ENCODE measurements around the gene DBNDD2.

Gene DBNDD2

GRCh38 chr20:45413479-45413878 is 5.4 kb downstream of the DBNDD2 start:
- in situ Hi-C loops (cut with HindIII; ENCODE audit: low sequenced_read_pairs), result no loop called here

GRCh38 chr20:45415822-45416637 is 7.9 kb downstream of the DBNDD2 start, which contains the start of gene PIGT:
TSS of gene PIGT (plus strand) at chr20:45416141. CDS start at chr20:45416157, 16 bp downstream.
- in situ Hi-C loops (cut with HindIII; ENCODE audit: low sequenced_read_pairs), result no loop called here

- in situ Hi-C loops (cut with HindIII; ENCODE audit: low sequenced_read_pairs), result no loop called here
Measured at GRCh38 chr20:45416917-45417316, 8.8 kb downstream of the DBNDD2 start.

- in situ Hi-C loops (cut with HindIII; ENCODE audit: low sequenced_read_pairs), result no loop called here
Measured at GRCh38 chr20:45419188-45420091, 11.4 kb downstream of the DBNDD2 start.

- in situ Hi-C loops (cut with HindIII; ENCODE audit: low sequenced_read_pairs), result no loop called here
Measured at GRCh38 chr20:45420125-45420524, 12.0 kb downstream of the DBNDD2 start.

- in situ Hi-C loops (cut with HindIII; ENCODE audit: low sequenced_read_pairs), result no loop called here
Measured at GRCh38 chr20:45423700-45424099, 15.6 kb downstream of the DBNDD2 start.

GRCh38 chr20:45425561-45425960 is 17.5 kb downstream of the DBNDD2 start:
- in situ Hi-C loops (cut with HindIII; ENCODE audit: low sequenced_read_pairs), result no loop called here

- in situ Hi-C loops (cut with HindIII; ENCODE audit: low sequenced_read_pairs), result no loop called here
Measured at GRCh38 chr20:45426320-45427016, 18.4 kb downstream of the DBNDD2 start.

- in situ Hi-C loops (cut with HindIII; ENCODE audit: low sequenced_read_pairs), result no loop called here
Measured at GRCh38 chr20:45427236-45428149, 19.4 kb downstream of the DBNDD2 start.

- in situ Hi-C loops (cut with HindIII; ENCODE audit: low sequenced_read_pairs), result no loop called here
Measured at GRCh38 chr20:45429618-45430017, 21.5 kb downstream of the DBNDD2 start.

GRCh38 chr20:45432294-45432693 is 24.2 kb downstream of the DBNDD2 start:
- in situ Hi-C loops (cut with HindIII; ENCODE audit: low sequenced_read_pairs), result no loop called here

GRCh38 chr20:45433316-45433715 is 25.2 kb downstream of the DBNDD2 start:
- in situ Hi-C loops (cut with HindIII; ENCODE audit: low sequenced_read_pairs), result no loop called here

- in situ Hi-C loops (cut with HindIII; ENCODE audit: low sequenced_read_pairs), result no loop called here
Measured at GRCh38 chr20:45433976-45434375, 25.9 kb downstream of the DBNDD2 start.

GRCh38 chr20:45436732-45437485 is 28.8 kb downstream of the DBNDD2 start:
- in situ Hi-C loops (cut with HindIII; ENCODE audit: low sequenced_read_pairs), result no loop called here

GRCh38 chr20:45440424-45440823 is 32.3 kb downstream of the DBNDD2 start:
- in situ Hi-C loops (cut with HindIII; ENCODE audit: low sequenced_read_pairs), result no loop called here

GRCh38 chr20:45440891-45441685 is 33.0 kb downstream of the DBNDD2 start:
- in situ Hi-C loops (cut with HindIII; ENCODE audit: low sequenced_read_pairs), result no loop called here

- in situ Hi-C loops (cut with HindIII; ENCODE audit: low sequenced_read_pairs), result no loop called here
Measured at GRCh38 chr20:45441746-45442145, 33.7 kb downstream of the DBNDD2 start.

GRCh38 chr20:45444050-45444449 is 36.0 kb downstream of the DBNDD2 start:
- in situ Hi-C loops (cut with HindIII; ENCODE audit: low sequenced_read_pairs), result no loop called here

All from DLD1 (cell line).